Measurements from ENCODE around the gene BMP8B.

DNA sequence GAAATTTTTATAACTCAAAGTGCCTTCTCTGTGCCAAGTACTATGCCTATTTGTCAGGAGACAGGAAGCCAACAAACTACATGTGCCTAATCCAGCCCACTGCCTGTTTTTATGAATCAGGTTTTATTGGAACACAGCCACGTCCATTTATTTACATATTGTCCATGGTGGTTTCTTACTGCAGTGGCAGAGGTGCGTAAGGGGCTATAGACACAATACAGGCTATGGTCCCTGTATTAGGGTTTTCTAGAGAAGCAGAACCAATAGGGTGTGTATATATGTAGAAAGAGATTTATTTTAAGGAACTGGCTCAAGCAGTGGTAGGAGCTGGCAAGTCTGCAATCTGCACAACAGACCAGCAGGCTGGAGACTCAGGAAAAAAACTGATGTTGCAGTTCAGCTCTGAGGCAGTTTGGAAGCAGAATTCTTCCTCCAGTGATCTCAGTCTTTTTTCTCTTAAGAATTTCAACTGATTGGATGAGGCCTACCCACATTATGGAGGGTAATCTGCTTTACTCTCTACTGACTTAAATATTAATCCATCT lies 34.6 kb downstream of the BMP8B start:
- TF ChIP-seq CTCF (IDR thresholded peaks at IDR 0.05), result no peak
- no peak for TF ChIP-seq POLR2A (IDR thresholded peaks at IDR 0.05)
